ENCODE measurements around the gene DDX19B.

DDX19B gene

GRCh38 chr16:70320121-70320520 lies 21.1 kb downstream of the DDX19B start:
- no peak overlapping the region for H3K9ac ChIP-seq (ENCODE audit: low read length)
- no peaks in the 10 kb centered on the region for H3K79me2 ChIP-seq (ENCODE audit: insufficient read depth, low read length)
- H3K27ac ChIP-seq (ENCODE audit: low read depth, low read length), result no peak overlapping the region
- H3K4me2 ChIP-seq (ENCODE audit: low read depth, low read length, poor library complexity, severe bottlenecking), result no peak overlapping the region
- H3K9me2 ChIP-seq (replicated peaks; ENCODE audit: insufficient read depth, low read length), result no peaks in the 10 kb centered on the region
- H3K9me3 ChIP-seq (ENCODE audit: insufficient read depth, low read length), result no peaks in the 10 kb centered on the region
- H2AFZ ChIP-seq (ENCODE audit: low read depth, low read length, severe bottlenecking), result no peak overlapping the region
- no peaks in the 10 kb centered on the region for H3F3A ChIP-seq (ENCODE audit: insufficient read depth)
- TF ChIP-seq CTCF (IDR thresholded peaks at IDR 0.05; ENCODE audit: insufficient read depth, low read length, poor library complexity, severe bottlenecking) (no peak), EZH2phosphoT487 (conservative IDR thresholded peaks at IDR 0.05; ENCODE audit: low read length) (no peak)
- H3K36me3 ChIP-seq (ENCODE audit: low read length), result peaks cover 10% of the 10 kb centered on the region
- peaks cover 3% of the 10 kb centered on the region; the same call in 1 of the 2 replicates for H4K20me1 ChIP-seq (ENCODE audit: low read depth, low read length)
- H3K4me3 ChIP-seq (ENCODE audit: insufficient read depth, low read length, poor library complexity, severe bottlenecking), result no peak overlapping the region
- H3K27me3 ChIP-seq (ENCODE audit: low read length), result no peaks in the 10 kb centered on the region

GRCh38 chr16:70324998-70325747 lies 26.2 kb downstream of the DDX19B start:
- Histone ChIP-seq H2AFZ (ENCODE audit: low read depth, low read length, severe bottlenecking) (no peak overlapping the region), H3F3A (ENCODE audit: insufficient read depth) (no peaks in the 10 kb centered on the region), H3K9ac (ENCODE audit: low read length) (no peak overlapping the region), H3K4me2 (ENCODE audit: low read depth, low read length, poor library complexity, severe bottlenecking) (no peak overlapping the region), H3K27me3 (ENCODE audit: low read length) (no peaks in the 10 kb centered on the region), H3K36me3 (ENCODE audit: low read length) (no peaks in the 10 kb centered on the region; the same call in 1 of the 2 replicates), H4K20me1 (ENCODE audit: low read depth, low read length) (no peaks in the 10 kb centered on the region), H3K9me3 (ENCODE audit: insufficient read depth, low read length) (no peaks in the 10 kb centered on the region), H3K4me3 (ENCODE audit: insufficient read depth, low read length, poor library complexity, severe bottlenecking) (no peak overlapping the region), H3K27ac (ENCODE audit: low read depth, low read length) (no peak overlapping the region), H3K9me2 (replicated peaks; ENCODE audit: insufficient read depth, low read length) (no peaks in the 10 kb centered on the region), H3K79me2 (ENCODE audit: insufficient read depth, low read length) (no peaks in the 10 kb centered on the region)
- TF ChIP-seq CTCF (IDR thresholded peaks at IDR 0.05; ENCODE audit: insufficient read depth, low read length, poor library complexity, severe bottlenecking), result no peak
- TF ChIP-seq EZH2phosphoT487 (conservative IDR thresholded peaks at IDR 0.05; ENCODE audit: low read length), result no peak

GRCh38 chr16:70331091-70331490 lies 32.1 kb downstream of the DDX19B start:
- Histone ChIP-seq H3K27ac (ENCODE audit: low read depth, low read length) (no peak overlapping the region), H3K9ac (ENCODE audit: low read length) (no peak overlapping the region), H2AFZ (ENCODE audit: low read depth, low read length, severe bottlenecking) (no peak overlapping the region), H4K20me1 (ENCODE audit: low read depth, low read length) (no peaks in the 10 kb centered on the region), H3K4me3 (ENCODE audit: insufficient read depth, low read length, poor library complexity, severe bottlenecking) (no peak overlapping the region), H3K79me2 (ENCODE audit: insufficient read depth, low read length) (no peaks in the 10 kb centered on the region), H3K9me2 (replicated peaks; ENCODE audit: insufficient read depth, low read length) (no peaks in the 10 kb centered on the region), H3K9me3 (ENCODE audit: insufficient read depth, low read length) (no peaks in the 10 kb centered on the region), H3K4me2 (ENCODE audit: low read depth, low read length, poor library complexity, severe bottlenecking) (no peak overlapping the region), H3K27me3 (ENCODE audit: low read length) (no peaks in the 10 kb centered on the region), H3K36me3 (ENCODE audit: low read length) (peaks cover 3% of the 10 kb centered on the region; the same call in 1 of the 2 replicates), H3F3A (ENCODE audit: insufficient read depth) (no peaks in the 10 kb centered on the region)
- TF ChIP-seq EZH2phosphoT487 (conservative IDR thresholded peaks at IDR 0.05; ENCODE audit: low read length), result no peak
- TF ChIP-seq CTCF (IDR thresholded peaks at IDR 0.05; ENCODE audit: insufficient read depth, low read length, poor library complexity, severe bottlenecking), result no peak
